HG03159 (cell line): ENCODE measurements around the gene NAV2.

Source experiments
- ATAC-seq: cut with Tn5 transposase; IDR thresholded peaks from one replicate; pipeline ENCODE4 v1.9.1; 2021; ENCODE audit warnings: mild to moderate bottlenecking, moderate library complexity; ENCODE audit not compliant: unreplicated experiment

The NAV2 gene

DNA sequence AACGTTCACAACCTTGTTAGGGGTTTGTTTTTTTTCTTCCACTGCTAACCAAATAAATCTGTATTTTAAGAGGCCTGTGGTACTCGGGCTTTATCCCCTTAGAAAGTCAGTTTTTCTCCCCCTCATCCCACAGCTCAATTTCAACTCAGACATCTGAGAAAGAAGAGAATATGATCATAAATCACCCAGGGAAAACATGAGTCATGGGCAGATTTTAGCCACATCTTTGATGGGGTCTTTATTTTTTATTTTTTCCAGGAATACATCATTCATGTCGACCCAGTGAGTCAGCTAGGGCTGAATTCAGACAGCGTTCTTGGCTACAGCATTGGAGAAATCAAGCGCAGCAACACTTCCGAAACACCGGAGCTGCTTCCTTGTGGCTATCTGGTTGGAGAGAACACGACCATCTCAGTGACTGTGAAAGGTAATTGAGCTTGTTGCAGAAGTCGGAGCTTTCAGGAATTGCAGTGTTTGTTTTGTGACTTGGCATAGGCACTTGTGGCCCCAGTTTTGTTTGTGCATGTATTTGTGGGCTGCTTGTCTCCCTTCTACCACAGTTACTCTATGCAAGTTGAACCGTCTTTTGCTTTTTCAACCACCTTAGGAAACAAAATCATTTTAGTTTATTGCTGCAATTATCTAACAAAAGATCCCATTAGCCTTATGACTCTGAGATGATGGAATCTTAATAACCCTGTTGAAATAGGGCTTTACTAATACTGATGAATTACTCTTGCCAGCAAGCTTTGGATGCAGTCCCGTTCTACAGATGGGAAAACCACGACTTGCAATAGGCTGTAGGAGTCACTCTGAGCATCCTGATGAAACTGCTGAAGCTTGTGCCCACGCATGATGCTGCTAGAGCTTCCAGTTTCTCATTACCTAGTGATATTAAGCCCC lies 384.9 kb downstream of the NAV2 start:
- no peak for ATAC-seq

DNA sequence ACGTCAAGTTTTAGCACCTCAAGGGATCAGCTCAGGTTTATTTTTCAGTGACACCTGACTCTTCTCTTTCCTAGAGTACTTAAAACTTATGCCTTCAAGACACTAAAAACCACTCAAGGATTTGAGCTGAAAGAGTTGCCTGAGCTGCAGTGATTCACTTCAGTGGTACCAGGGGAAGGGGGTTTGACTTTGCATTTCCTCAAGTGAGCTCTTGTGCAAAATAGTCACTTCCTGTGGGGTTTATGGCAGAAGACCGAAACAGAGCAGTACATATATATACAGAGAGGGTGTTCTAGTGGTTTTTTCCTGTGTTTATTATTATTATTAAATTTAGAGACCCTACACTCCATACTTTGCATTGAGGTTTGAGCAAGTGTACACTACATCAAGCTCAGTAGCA lies 386.9 kb downstream of the NAV2 start:
- ATAC-seq, result no peak

DNA sequence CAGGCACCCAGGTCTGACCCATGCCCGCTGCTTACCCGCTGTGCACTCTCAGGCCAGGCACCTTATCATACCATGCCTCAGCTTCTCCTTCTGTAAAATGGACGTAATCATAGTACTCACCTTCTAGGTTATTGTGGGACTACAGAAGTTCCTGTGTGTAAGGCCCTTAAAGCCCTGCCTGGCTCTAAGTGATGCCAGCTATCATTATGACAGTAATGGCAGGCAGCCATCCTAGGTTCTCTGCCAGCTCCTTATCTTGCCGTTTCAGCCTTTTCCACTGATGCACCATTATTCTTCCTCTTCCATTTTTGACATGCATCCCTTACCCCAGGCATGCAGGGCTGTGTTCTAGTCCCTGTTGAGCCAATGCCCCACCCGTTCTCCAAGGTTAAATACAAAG lies 389.8 kb downstream of the NAV2 start:
- ATAC-seq, result no peak

DNA sequence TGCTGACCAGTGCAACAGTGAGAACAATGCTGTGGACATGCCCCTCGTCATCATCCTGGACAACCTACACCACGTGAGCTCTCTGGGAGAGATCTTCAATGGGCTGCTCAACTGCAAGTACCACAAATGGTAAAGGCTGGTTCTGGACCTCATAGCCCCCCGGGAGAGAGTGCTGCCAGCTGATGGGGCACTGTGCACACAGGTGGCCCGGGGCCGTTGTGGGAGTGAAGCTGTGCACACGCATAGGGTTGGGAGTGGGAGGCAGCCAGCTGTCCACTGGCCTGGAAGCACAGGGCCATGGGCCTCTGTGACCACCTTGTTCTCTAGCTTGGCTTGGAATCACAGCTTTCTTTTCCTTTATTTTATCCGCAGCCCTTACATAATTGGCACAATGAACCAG lies 390.6 kb downstream of the NAV2 start:
- no peak for ATAC-seq

DNA sequence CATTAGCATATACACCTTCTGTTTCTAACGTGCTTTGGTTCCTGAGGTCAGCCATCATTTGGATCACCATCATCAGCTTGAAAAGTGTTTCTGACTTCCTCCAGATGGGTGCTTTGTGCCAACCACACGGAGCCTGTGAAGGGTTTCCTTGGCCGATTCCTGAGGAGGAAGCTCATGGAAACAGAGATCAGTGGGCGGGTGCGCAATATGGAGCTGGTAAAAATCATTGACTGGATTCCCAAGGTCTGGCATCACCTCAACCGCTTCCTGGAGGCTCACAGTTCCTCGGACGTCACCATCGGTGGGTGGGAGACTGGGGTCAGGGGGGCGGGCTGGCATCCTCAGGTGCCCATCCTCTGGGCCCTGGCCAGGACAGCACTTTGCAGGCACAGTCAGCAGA lies 392.8 kb downstream of the NAV2 start:
- ATAC-seq, result no peak

DNA sequence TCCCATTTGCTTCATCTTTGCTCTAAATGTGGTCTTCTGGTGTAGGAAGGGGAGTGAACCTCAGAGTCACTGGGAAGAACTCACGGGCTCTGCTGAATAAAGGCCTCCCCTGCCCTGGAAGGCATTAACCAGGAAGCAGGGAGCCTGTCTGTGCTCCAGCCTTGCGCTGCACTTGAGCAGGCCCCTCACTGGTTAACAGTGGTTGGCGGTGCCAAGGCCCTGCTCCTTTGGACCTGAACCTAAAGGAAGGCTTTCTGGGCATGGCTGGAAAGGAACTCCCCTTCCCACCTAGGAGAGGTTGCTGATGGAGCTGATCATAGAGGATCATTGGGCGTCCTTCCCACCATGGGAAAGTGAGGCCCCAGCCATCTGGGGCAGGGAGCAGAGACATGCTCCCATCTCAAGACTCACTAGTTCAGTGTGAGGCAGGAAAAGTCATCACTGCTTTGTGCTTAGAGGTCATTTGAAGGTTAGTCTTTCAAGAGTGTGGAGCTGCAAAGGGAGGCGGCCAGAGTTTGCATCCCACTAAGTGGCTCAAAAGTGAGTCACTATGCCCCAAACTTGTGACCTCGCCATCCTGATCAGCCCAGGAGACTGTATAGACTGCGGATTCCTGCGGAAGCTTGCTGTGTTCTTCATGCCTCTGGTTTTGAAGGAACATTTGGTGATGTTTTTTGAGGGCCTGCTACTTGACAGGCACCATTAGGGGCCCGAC lies 397.3 kb downstream of the NAV2 start:
- no peak for ATAC-seq

DNA sequence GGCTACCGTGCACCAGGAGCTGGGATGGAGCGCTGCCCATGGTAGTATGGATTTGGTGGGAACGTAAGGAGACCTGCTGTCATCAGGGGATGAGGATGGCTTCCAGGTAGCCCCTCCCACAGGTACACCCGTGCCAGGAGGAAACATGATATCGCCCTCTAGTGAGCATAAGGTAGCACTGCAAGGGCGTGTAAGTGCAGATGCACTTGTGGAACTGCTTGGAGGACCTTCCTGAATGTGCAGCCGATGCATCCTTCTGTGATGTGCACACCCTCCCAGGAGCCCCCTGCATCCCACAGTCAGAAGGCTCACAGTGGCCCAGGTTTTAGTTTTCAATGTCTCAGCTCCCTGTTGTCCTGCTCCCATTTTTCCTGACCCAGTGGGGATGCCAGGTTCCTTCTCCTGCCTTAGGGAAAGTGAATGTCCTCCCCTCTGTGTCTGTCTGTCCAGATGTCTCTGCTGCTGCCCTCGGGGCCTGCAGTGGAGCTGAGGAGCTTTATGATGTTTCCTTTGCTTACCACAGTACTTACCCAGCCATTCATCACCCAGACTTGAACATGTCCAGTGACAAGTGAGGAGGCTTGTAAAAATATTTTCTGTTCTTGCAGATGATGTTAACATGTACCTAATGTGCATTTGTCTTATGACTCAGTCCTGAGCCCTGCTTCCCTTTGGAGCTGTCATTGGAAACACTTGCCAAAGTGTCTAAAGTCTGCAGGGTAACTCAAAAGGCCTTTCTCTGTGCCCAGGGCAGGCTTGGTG lies 398.5 kb downstream of the NAV2 start:
- ATAC-seq, result peak; percentile 91

DNA sequence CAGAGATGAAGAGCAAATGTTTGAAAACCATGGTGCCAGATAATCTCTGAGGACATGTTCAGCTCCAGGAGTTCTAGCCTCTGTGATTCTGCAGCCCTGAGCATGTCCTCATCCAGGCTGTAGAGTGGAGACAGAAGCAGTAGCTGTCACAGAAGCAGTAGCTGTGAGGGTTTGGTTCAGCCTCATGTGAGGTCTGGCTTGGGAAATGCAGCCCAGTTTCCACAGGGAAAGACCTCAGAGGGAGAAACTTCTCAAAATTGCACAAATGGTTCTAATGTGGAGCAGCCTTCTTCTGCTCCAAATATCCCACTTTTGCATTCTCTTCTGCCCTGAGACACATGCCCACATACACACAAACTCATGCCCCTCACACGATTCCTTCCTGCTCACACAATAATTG lies 399.2 kb downstream of the NAV2 start:
- no peak for ATAC-seq

DNA sequence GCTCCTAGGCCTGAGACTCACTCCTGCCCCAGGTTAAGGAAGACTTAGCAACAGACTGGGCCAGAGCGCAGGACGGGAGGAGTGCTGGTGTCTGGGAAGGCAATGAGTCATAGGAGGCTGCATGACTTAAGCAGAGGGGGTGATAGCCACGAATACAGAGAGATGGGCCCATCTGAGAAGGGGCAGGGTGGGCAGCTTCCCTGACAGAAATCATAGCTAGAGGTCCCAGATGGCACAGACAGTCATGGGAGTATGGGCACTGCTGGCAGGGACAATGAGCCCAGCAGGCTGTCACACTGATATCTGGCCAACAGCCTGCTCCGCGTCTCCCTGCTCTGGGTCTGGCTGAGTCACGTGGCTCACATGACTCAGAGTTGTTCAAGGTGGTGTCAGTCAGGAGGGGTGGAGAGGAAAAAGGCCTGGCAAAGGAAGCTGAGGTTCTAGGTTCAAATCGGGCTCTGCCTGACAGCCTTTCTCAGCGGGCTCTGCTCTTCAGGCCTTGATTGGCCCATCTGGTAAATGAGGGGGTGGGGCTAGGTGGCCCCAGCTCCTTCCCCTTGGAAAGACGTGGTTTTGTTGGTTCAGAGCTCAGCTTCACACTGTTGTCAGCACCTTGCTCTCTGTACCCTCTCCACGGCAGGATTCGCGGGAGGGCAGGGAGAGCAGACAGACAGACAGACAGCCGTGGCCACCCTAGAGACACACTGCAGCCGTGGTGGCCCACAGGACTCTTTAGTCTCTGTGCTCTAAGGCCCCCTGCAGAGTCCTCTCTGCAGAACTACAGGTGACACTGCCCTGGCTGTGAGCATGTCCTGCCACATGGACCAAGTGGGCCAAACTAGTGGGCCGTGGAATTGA lies 399.9 kb downstream of the NAV2 start:
- ATAC-seq, result no peak

DNA sequence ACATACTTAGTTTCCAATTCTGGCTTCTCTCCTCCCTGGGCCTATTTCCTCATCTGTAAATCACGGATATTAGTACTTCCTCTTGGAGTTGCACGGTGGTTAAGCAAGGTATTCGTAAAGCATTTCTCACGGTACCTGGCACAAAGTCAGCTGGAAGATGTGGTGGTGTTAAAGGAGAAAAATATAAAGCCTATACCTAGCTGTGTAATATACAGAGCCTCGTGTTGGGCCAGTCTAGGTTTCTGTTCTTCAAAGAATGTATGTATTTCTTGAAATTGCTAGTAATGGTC lies 400.5 kb downstream of the NAV2 start:
- ATAC-seq, result no peak

DNA sequence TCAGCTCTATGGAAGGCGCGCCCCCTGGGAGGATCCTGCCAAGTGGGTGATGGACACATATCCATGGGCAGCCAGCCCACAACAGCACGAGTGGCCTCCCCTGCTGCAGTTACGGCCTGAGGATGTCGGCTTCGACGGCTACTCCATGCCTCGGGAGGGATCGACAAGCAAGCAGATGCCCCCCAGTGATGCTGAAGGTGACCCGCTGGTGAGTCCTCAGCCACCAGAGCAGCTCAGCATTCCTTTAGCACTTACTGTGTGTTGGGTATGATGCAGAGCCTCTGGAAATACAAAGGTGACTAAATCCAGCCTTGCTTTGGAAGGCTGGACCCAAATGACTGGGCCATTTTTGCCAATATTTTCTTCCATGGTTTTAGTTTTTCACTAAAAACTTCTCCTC lies 402.0 kb downstream of the NAV2 start:
- no peak for ATAC-seq

DNA sequence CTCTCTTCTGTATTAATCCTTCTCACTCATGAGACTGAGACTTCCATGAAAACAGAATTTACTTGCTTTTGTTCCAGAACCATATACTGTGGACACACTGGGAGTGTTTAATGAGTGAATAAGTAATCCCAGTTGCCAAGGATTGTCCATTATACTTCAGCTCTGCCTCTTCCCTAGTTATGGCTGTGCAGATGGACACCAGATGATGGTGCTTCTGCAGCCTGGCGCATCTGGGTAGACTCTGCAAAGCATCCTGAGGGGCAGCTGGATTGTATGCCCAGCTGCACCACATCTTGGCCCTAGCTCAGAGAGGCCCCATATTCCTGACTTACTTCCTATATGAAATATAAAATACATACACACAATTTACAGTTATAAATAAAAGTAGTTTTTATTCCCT lies 404.2 kb downstream of the NAV2 start:
- no peak for ATAC-seq

DNA sequence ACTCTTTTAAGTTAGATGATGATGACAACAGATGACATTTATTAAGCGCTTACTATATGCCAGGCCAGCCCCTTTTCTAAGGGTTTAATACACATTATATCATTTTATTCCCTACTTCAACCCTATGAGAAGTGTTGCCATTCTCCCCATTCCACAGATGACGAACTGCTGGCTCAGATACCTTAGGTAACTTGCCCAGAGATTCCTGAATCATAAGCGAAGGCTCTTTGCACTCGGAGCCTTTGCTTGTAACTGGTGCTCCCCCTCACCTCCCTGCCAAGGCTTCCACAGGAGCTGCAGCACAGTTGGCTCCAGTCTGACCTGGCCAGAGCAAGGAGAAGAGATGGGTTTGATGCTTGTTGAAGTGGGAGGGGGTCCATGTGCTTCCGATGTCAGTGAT lies 404.7 kb downstream of the NAV2 start:
- ATAC-seq, result no peak

DNA sequence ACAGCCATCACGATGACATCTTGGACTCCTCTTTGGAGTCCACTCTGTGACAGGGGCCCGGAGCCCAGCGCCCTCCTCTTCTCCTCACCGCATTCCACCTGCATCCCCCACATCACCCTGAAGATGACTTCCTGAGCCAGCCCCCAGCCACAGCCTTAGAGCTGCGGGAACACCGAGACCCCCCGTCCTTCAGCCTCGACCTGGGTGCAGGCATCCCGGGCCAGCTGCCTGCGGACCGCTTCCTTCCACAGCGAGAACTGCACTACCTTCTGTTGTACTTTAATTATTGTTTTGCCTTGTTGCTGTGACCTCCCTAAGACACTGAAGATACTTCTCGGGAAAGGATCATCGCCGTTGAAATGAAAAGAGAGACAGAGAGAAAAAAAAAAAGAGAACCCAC lies 405.6 kb downstream of the NAV2 start:
- no peak for ATAC-seq

DNA sequence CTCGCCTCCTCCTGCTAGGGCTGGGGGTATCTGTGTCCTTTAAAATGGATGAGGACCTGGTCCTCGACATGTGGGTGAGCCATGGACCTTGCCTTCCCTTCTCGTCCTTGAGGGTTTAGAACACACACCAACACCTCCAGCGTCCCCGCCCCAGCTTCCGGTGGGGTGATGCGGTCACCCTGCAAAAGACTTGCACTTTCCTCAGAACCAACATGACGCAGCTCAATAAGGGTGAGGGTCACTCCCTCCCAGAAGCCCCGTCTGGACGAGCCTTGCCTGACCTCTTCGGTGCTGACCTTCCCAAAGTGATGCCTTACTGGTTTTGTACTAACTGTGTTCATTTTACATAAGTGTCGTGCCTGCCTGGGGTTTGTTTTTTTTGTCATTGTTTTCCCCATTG lies 406.7 kb downstream of the NAV2 start:
- ATAC-seq, result no peak

DNA sequence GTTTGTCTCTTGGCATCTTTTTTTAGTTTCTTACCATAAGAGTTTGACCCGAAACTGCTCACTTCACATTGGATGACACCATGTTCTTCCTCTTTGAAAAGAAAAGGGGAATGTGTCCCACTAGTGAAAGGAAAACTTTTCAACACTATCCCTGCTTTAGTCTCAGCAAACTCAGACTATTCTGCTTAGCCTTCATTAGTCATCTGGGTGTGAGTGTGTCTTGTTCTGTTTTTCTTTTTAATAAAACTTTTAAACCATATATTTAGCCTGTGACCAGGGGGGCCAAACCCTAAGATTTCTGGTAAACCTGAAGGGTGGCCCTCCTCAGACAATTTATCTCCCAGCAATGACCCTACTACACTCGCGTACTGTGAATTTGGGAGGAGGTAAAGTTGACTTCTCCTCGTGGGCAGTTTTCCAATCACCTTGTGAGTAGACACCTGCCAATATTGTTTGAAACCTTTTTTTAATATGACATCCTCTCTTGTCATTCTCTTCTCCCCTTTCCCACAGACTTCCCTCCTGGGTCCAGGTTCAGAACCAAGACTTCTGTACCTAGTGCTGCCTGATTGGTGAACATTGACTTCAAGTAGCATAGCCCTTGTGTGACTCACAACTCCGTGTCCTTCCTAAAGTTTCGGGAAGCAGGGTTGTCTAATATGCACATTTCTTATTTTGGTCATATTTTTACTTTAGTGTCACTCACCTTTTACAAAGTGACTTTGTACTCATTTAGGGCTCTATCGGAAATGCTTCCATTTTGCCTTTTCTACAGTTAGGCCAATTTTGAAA lies 407.7 kb downstream of the NAV2 start:
- ATAC-seq, result no peak

DNA sequence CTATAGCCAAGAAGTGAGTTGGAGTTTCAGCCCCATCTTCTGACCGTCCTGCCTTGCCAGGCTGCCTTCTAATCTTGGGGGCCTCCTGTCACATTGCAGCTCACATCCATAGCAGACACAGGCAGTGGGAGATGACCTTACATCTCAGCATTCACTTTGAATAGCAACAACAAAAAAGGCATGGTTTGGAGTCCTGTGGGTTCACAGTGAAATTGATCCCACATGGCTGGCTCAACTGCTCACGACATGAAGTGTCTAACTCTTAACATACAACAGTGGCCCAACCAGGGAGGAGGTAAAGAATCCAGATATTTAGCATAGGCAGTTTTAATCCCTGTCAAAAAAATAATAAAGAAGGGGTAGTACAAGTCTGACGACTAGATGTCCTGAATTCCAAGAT lies 409.5 kb downstream of the NAV2 start:
- no peak for ATAC-seq

DNA sequence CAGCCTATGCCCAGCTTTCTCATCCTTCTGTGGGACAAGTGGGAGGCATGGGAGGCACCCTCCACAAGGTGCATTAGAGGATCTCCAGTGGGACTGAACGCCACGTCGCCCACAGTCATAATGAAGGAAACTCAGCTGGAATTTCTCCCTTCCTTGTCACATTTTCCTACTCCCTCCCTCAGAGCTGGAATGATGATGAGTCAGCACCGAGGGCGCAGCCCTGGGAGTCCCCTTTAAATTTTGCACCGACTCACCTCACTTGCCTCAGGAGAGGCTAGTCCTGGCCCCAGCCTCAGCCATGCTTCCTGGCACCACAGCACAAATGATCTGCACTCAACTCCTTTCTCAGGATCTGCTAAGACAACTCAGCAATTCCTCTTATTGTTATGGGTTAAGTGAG lies 413.3 kb downstream of the NAV2 start:
- ATAC-seq, result no peak

DNA sequence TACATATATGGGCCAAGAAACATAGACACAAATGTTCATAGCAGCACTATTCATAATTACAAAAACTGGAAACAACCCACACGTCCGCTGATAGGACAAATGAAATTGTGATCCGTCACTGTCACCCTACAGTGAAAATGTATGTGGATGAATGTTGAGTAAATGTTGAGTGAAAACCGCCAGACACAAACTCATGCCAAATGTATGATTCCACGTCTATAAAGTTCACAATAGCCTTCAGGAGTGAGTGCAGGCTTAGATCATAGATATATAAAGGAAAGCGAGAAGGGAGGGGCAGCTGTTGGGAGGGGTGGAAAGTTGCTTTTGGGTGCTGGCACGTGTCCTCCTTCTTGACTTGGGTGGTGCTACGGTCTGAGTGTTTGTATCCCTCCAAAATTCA lies 414.1 kb downstream of the NAV2 start:
- no peak for ATAC-seq
